ENCODE results near the gene BACH1.

The BACH1 gene

DNA sequence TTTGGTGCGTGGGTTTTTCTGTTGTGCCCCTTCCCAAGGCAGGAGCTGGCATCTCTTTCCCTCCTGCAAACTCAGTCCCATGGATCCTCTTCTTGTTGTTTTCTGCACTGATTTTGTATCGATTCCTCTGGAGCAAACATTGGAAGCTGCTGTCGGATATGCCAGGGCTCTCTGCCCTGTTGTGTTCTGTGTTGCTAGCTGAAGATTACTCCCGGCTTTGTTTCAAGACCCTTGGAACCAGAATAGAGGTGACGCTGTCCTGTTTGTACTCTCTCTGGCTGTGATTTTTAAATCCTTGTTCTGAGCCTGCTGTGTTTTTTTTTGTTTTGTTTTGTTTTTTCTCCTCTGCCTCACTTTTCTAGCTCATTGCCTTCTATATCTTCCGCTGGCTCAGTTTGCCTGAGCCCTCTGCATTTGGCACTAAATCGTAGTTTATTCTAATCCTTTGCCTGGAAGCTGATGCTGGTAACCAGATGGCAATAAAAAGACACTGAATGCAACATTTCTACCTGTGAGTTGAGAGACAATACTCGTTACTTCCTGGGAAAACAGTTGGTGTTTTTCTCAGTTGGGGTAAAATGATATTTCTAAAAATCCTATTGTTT lies 67.0 kb downstream of the BACH1 start:
- no peak for DNase-seq (ENCODE audit: extremely low read depth, low read depth)
- TF ChIP-seq, protein P1, sequence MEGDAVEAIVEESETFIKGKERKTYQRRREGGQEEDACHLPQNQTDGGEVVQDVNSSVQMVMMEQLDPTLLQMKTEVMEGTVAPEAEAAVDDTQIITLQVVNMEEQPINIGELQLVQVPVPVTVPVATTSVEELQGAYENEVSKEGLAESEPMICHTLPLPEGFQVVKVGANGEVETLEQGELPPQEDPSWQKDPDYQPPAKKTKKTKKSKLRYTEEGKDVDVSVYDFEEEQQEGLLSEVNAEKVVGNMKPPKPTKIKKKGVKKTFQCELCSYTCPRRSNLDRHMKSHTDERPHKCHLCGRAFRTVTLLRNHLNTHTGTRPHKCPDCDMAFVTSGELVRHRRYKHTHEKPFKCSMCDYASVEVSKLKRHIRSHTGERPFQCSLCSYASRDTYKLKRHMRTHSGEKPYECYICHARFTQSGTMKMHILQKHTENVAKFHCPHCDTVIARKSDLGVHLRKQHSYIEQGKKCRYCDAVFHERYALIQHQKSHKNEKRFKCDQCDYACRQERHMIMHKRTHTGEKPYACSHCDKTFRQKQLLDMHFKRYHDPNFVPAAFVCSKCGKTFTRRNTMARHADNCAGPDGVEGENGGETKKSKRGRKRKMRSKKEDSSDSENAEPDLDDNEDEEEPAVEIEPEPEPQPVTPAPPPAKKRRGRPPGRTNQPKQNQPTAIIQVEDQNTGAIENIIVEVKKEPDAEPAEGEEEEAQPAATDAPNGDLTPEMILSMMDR (IDR thresholded peaks at IDR 0.05; ENCODE audit: low read depth, low read length): no peak

DNA sequence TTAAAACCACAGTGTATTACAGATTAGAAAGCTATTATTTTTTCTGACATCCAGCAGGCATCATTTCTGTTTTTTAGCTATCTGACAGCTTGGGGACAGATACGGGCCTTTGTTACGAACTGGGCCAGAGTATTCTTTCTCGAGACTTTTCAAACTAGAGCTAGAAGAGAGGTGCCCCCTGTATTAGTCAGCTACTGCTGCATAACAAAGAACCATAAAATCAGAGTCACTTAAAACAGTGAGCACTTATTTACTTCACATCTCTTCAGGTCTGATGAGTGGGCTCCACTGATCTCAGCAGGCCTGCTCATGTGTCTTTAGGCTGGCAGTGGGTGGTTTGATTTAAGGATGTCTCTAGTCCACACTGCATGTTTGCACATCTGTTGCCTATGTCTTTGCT lies 67.8 kb downstream of the BACH1 start:
- DNase-seq (ENCODE audit: extremely low read depth, low read depth): no peak
- TF ChIP-seq, protein P1 (IDR thresholded peaks at IDR 0.05; ENCODE audit: low read depth, low read length): no peak

DNA sequence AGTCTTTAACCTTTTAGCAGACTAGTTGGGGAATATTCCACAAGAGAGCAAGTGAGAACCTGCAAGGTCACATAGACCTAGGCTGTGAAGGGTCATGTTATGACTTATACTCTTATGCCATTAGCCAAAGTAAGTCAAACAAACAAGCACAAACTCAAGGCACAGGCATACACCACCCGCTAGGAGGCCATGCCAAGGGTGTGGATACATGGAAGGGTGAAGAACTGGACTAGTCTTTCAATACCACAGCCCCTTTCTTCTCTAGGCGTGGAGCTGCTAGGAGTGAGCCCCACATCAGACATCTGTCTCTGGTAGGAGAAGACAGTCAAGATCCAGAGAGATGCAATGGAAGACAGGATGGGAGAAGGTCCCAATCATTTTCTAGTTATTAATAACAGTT lies 68.6 kb downstream of the BACH1 start:
- no peak for DNase-seq (ENCODE audit: extremely low read depth, low read depth)
- TF ChIP-seq, protein P1 (IDR thresholded peaks at IDR 0.05; ENCODE audit: low read depth, low read length): no peak

DNA sequence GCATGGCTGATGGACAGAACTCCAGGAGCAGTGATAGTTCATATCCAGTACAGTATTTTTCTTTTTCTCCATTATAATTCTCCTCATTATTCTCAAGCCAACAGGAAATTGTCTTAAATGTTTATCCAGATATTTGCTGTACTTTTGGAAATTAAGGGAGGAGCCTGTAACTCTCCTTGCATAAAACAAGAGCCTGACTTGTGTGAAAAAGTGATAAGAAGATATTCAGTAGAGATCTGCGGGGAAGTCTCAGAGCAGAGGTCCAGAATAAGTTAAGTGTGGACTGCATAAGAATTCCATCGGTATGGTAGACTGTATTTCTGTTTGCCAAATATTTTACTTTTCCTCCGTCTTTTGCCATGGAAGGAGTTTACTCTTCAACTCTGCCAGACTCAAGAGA lies 70.2 kb downstream of the BACH1 start:
- TF ChIP-seq, protein P1 (IDR thresholded peaks at IDR 0.05; ENCODE audit: low read depth, low read length): no peak
- no peak for DNase-seq (ENCODE audit: extremely low read depth, low read depth)

DNA sequence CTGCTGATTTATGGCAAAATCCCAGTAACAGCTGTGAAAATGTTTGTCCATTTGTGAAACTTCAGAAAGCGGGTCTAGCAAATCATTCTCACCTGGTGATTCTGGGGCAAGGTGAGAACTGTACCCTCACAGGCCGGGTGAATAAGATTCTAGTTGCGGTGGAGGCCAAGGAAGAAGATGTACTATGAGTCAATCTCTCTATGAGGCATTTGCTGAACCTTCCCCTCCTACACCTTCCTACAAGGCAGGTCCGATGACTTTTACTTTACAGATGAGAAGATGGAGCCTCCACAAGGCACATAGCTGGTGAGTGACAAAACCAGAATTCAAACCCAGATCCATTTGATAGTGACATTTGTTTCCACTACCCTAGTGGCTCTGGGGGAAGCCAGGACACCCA lies 72.7 kb downstream of the BACH1 start:
- TF ChIP-seq, protein P1 (IDR thresholded peaks at IDR 0.05; ENCODE audit: low read depth, low read length): no peak

DNA sequence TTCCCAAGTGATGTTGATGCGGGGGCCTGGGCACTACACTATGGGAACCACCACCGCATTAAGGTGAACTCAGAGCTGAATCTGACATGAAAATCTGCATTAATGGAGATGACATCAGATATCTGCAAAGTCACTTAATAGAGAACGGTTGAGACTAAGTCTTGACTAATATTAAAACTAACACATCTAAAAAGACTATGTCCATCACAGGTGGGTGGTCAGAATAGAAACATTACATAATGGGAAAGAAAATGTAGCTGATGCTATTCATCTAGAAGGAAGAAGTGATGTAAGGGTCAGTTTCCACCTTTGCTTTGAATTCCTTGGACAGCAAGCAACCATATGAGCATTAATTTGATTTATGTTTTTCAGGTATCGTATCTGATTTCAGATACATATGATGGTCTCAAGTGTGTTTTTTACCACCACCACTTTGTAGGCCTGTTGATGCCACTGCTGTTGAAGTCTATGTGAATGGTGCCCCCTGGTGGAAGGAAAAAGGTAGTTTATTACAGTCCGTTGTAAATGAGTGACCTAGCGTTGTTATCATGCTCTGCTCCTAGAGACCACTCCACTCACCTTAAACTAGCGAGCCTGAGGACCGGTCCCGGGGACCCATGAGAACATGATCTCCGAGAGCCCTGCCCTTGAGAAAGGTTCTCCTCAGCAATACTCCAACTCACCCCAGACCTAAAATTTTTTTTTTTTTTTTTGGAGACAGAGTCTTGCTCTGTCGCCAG lies 73.5 kb downstream of the BACH1 start:
- DNase-seq (ENCODE audit: extremely low read depth, low read depth): peak; percentile 52
- TF ChIP-seq, protein P1 (IDR thresholded peaks at IDR 0.05; ENCODE audit: low read depth, low read length): peak; percentile 66

More for the DNA sequence above, 72.7 kb downstream of the BACH1 start:
- DNase-seq (ENCODE audit: extremely low read depth, low read depth): no peak

DNA sequence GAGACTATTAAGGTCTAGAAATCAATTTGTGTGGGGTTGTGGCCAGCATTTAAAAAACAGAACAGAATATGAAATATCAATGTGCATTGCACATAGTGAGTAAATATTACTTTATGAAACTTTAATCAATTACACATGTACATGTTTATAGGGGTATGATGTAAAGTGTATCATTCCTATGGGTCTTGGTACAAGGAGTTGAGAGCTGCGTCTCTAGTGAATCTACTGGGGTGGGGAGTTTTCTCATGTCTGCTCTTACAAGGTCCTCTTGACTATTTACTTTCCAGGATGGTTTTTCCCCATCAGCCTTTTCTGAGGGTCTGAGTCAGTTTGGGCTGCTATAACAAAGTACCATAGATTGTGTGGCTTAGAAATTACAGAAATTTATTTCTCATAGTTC lies 75.8 kb downstream of the BACH1 start:
- TF ChIP-seq, protein P1 (IDR thresholded peaks at IDR 0.05; ENCODE audit: low read depth, low read length): no peak
- DNase-seq (ENCODE audit: extremely low read depth, low read depth): no peak

Measured in AG09319 (cell line).